HG02884 (cell line): ENCODE results near the gene EXD3.
"Not testable (repeated sequence)": the region's sequence is repeated elsewhere in the genome, so short reads cannot be mapped to it uniquely, and the experiment has no call there.

ENCODE experiments used
- ATAC-seq: cut with Tn5 transposase; IDR thresholded peaks from one replicate; pipeline ENCODE4 v1.9.1; 2021; ENCODE audit warnings: mild to moderate bottlenecking, moderate library complexity; ENCODE audit not compliant: unreplicated experiment

EXD3 gene

GRCh38 chr9:137381501-137382443, 41.2 kb downstream of the EXD3 start:
- ATAC-seq: no peak

GRCh38 chr9:137380606-137381005, 42.4 kb downstream of the EXD3 start:
- ATAC-seq: no peak

- no peak for ATAC-seq
Measured at GRCh38 chr9:137380171-137380570, 42.8 kb downstream of the EXD3 start.

GRCh38 chr9:137379761-137380161, 43.2 kb downstream of the EXD3 start:
- ATAC-seq: no peak

GRCh38 chr9:137378688-137379410, 44.1 kb downstream of the EXD3 start:
- ATAC-seq: not testable (repeated sequence)

- ATAC-seq: no peak
Measured at GRCh38 chr9:137376386-137376785, 46.6 kb downstream of the EXD3 start.

GRCh38 chr9:137375321-137376058, 47.5 kb downstream of the EXD3 start:
- no peak for ATAC-seq

- ATAC-seq: no peak
Measured at GRCh38 chr9:137374131-137374845, 48.7 kb downstream of the EXD3 start.

GRCh38 chr9:137373611-137373980, 49.4 kb downstream of the EXD3 start:
- ATAC-seq: no peak

GRCh38 chr9:137372693-137373610, 50.0 kb downstream of the EXD3 start:
- ATAC-seq: no peak

GRCh38 chr9:137371946-137372651, 50.9 kb downstream of the EXD3 start:
- no peak for ATAC-seq

- ATAC-seq: no peak
Measured at GRCh38 chr9:137371521-137371941, 51.4 kb downstream of the EXD3 start.

- no peak for ATAC-seq
Measured at GRCh38 chr9:137370865-137371520, 52.0 kb downstream of the EXD3 start.

GRCh38 chr9:137369911-137370764, 52.8 kb downstream of the EXD3 start:
- ATAC-seq: no peak

GRCh38 chr9:137369061-137369787, 53.7 kb downstream of the EXD3 start:
- ATAC-seq: no peak

- ATAC-seq: no peak
Measured at GRCh38 chr9:137368431-137369035, 54.4 kb downstream of the EXD3 start.
